Upper lobe of left lung (tissue), 4 donors: ENCODE results near the gene NR5A1.

Experiments used
- CTCF ChIP-seq, 6 experiments: fragments of 450-650 bp in 4 of 6; fragments of 200-600 bp in 2 of 6; sonication (generic) in 2 of 6; IDR thresholded peaks; one replicate each; pipeline ENCODE4 v1.5.1; 2016 to 2019; ENCODE audit warnings: antibody characterized with exemption in 6 of 6
- POLR2AphosphoS5 ChIP-seq, 2 donors: sonication (generic); formaldehyde crosslinking; IDR thresholded peaks; one replicate each; pipeline ENCODE4 v1.5.1; 2017; ENCODE audit warnings: antibody characterized with exemption in 2 of 2

GRCh38 chr9:124541824-124542223 lies 34.6 kb upstream of the NR5A1 start:
- TF ChIP-seq CTCF (IDR thresholded peaks at IDR 0.05): no peak
- TF ChIP-seq POLR2AphosphoS5 (IDR thresholded peaks at IDR 0.05): no peak
